ENCODE data around the gene GPANK1.
"Not testable (repeated sequence)": the region's sequence is repeated elsewhere in the genome, so short reads cannot be mapped to it uniquely, and the experiment has no call there.

The GPANK1 gene

GRCh38 chr6:31664790-31665500, at the start of gene GPANK1:
Gene GPANK1, minus strand, starts transcription at chr6:31664997. Its CDS starts 519 bp downstream, at chr6:31664478.
- Histone ChIP-seq H3K27ac (peak within 1 kb of the TSS; percentile 88 to 96), H3K4me3 (peak within 1 kb of the TSS; percentile 82)
- TF ChIP-seq CTCF (IDR thresholded peaks at IDR 0.05) = no peak
- peak; percentile 92 for DNase-seq (ENCODE audit: low spot score)

- Histone ChIP-seq H3K27ac (no peak overlapping the region), H3K4me3 (no peak overlapping the region)
- TF ChIP-seq CTCF (IDR thresholded peaks at IDR 0.05) = no peak
- DNase-seq (ENCODE audit: low spot score) = no peak
Measured at GRCh38 chr6:31713991-31714684, 49.3 kb upstream of the GPANK1 start.

- H3K4me3 ChIP-seq = no peak overlapping the region
- no peak overlapping the region for H3K27ac ChIP-seq
- TF ChIP-seq CTCF (IDR thresholded peaks at IDR 0.05) = no peak
- no peak for DNase-seq (ENCODE audit: low spot score)
Measured at GRCh38 chr6:31713465-31713864, 48.7 kb upstream of the GPANK1 start.

GRCh38 chr6:31712296-31712695, 47.5 kb upstream of the GPANK1 start:
- H3K27ac ChIP-seq = no peak overlapping the region
- DNase-seq (ENCODE audit: low spot score) = no peak
- H3K4me3 ChIP-seq = no peak overlapping the region
- no peak for TF ChIP-seq CTCF (IDR thresholded peaks at IDR 0.05)

GRCh38 chr6:31711233-31711632, 46.4 kb upstream of the GPANK1 start:
- no peak for DNase-seq (ENCODE audit: low spot score)
- H3K27ac ChIP-seq = no peak overlapping the region

GRCh38 chr6:31710523-31711219, 45.9 kb upstream of the GPANK1 start:
- DNase-seq (ENCODE audit: low spot score) = no peak
- no peak overlapping the region for H3K27ac ChIP-seq
- no peak overlapping the region for H3K4me3 ChIP-seq
- no peak for TF ChIP-seq CTCF (IDR thresholded peaks at IDR 0.05)

More at GRCh38 chr6:31711233-31711632, 46.4 kb upstream of the GPANK1 start:
- H3K4me3 ChIP-seq = no peak overlapping the region
- TF ChIP-seq CTCF (IDR thresholded peaks at IDR 0.05) = no peak

- H3K27ac ChIP-seq; DNase-seq (ENCODE audit: low spot score); H3K4me3 ChIP-seq: not testable (repeated sequence)
Measured at GRCh38 chr6:31709157-31709556, 44.4 kb upstream of the GPANK1 start.
